ENCODE data around the gene OR6B3. TPM values are rescaled to one million over a fixed set of nuclear protein-coding genes. Genes with fewer than 3 reads are reported as not detected.

OR6B3 gene
- total RNA-seq, 2 experiments from 2014 or later: not detected

GRCh38 chr2:240024766-240025165 is 28.6 kb downstream of the OR6B3 start:
- peak overlapping the region; percentile 95 for H3K4me3 Mint-ChIP-seq
- no peaks in the 10 kb centered on the region for H3K27me3 Mint-ChIP-seq
- no peaks in the 10 kb centered on the region for H3K9me3 Mint-ChIP-seq
- H3K27ac Mint-ChIP-seq: peak overlapping the region; percentile 95
- H3K36me3 Mint-ChIP-seq: peaks cover 11% of the 10 kb centered on the region
- DNase-seq: peak; percentile 26
- H3K4me1 Mint-ChIP-seq: peaks cover 13% of the 10 kb centered on the region

GRCh38 chr2:240023792-240024191 is 29.5 kb downstream of the OR6B3 start:
- no peaks in the 10 kb centered on the region for H3K27me3 Mint-ChIP-seq
- H3K4me3 Mint-ChIP-seq: peak overlapping the region; percentile 95
- H3K27ac Mint-ChIP-seq: peak overlapping the region; percentile 95
- DNase-seq: no peak
- H3K4me1 Mint-ChIP-seq: peaks cover 13% of the 10 kb centered on the region
- peaks cover 14% of the 10 kb centered on the region for H3K36me3 Mint-ChIP-seq
- no peaks in the 10 kb centered on the region for H3K9me3 Mint-ChIP-seq

DNA sequence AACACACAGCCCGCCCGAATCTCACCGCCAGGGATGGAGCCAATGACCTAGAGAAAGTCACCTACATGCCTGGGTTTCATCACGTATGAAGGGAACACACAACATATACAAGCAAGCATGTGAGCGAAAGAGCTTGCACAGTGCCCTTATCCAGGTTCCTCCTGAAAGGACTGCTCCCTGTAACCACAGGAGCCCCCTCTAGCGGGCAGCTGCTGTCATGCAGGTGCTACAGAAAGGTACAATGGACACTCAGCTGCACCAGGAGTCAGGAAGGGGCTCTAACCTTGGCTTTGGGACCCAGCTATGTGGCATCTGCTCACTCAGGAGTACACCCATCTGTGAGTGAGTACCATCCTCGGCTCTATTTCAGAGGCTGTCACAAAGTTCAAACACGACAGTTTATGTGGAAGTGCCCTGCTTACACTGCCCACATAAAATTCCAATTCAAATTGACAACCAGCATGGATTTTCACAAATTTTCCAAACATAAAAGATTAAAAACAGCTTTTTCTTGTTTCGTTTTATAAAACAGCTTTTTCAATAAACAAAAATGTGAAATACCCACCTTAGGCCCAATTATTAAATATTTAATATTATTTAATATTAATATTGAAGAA is 31.7 kb downstream of the OR6B3 start:
- peak; percentile 65 for DNase-seq
- H3K27ac Mint-ChIP-seq: no peak overlapping the region
- H3K4me3 Mint-ChIP-seq: no peak overlapping the region
- peaks cover 13% of the 10 kb centered on the region for H3K4me1 Mint-ChIP-seq
- H3K36me3 Mint-ChIP-seq: peaks cover 24% of the 10 kb centered on the region
- no peaks in the 10 kb centered on the region for H3K9me3 Mint-ChIP-seq
- H3K27me3 Mint-ChIP-seq: no peaks in the 10 kb centered on the region

- peaks cover 37% of the 10 kb centered on the region for H3K36me3 Mint-ChIP-seq
These were observed 35.1 kb downstream of the OR6B3 start for GRCh38 chr2:240018071-240018750.

DNA sequence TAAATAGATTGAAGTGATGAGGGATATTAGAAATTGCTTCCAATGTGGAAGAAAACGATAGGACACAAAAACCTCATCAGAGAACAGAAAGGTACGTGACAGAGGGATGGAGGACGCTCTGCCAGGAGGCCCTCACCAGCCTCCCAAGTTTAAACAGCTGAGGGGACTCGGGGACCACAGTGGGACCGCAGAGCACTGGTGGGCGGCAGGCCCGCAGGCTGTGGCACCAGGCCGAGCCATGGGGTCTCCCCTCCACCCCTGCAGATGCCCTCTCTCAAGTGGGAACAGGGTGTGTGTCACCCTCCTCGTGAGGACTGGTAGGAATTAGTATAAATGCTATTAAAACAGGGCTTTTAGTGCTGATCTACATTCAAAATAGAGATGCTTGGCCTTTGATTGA is 39.0 kb downstream of the OR6B3 start:
- no peaks in the 10 kb centered on the region for H3K27me3 Mint-ChIP-seq
- no peak for DNase-seq
- no peaks in the 10 kb centered on the region for H3K9me3 Mint-ChIP-seq
- H3K36me3 Mint-ChIP-seq: peaks cover 28% of the 10 kb centered on the region
- H3K27ac Mint-ChIP-seq: no peak overlapping the region
- H3K4me3 Mint-ChIP-seq: no peak overlapping the region
- H3K4me1 Mint-ChIP-seq: no peaks in the 10 kb centered on the region

More at GRCh38 chr2:240018071-240018750, 35.1 kb downstream of the OR6B3 start:
- no peak overlapping the region for H3K4me3 Mint-ChIP-seq
- no peak for DNase-seq
- H3K4me1 Mint-ChIP-seq: peaks cover 5% of the 10 kb centered on the region
- H3K27me3 Mint-ChIP-seq: no peaks in the 10 kb centered on the region
- no peak overlapping the region for H3K27ac Mint-ChIP-seq
- H3K9me3 Mint-ChIP-seq: no peaks in the 10 kb centered on the region

DNA sequence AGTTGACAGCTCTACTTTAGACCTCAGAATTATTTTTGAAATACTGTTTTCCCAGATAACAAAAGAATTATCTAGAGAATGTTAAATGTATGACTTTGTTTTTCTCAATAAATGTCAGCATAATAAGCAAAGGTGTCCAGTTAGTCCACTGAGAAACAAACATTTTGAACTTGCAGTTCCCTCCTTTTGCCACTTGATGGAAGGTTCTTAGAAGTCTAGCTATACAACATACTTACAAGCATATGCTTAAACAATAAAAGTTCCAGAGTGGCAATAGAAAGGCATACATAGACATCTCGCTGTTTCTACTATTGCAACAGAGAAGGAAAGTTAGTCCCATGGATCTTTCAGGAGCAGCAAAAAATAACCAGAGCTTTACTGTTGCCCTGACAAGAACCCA is 40.0 kb downstream of the OR6B3 start:
- Mint-ChIP-seq H3K4me1 (no peaks in the 10 kb centered on the region), H3K9me3 (no peaks in the 10 kb centered on the region), H3K27me3 (no peaks in the 10 kb centered on the region), H3K4me3 (no peak overlapping the region), H3K27ac (no peak overlapping the region), H3K36me3 (peaks cover 23% of the 10 kb centered on the region)
- no peak for DNase-seq

DNA sequence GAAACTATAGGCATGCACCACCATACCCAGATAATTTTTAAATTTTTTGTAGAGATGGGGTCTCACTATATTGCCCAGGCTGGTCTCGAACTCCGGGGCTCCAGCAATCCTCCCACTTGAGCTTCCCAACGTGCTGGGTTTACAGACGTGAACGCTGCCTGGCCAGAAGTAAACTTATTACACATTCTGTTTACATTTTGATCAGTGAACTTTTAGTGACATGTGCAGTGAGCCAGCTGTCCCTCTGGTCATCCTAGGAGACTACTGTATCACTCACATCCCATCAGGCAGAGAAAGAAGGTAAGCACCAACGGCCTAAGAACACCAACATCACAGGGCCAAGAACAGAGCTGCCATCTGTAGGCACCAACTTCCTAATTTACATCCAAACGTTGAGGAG is 50.3 kb downstream of the OR6B3 start:
- Mint-ChIP-seq H3K4me3 (no peak overlapping the region), H3K27ac (no peak overlapping the region), H3K36me3 (peaks cover 20% of the 10 kb centered on the region), H3K4me1 (no peaks in the 10 kb centered on the region), H3K9me3 (no peaks in the 10 kb centered on the region), H3K27me3 (no peaks in the 10 kb centered on the region)
- DNase-seq: no peak

DNA sequence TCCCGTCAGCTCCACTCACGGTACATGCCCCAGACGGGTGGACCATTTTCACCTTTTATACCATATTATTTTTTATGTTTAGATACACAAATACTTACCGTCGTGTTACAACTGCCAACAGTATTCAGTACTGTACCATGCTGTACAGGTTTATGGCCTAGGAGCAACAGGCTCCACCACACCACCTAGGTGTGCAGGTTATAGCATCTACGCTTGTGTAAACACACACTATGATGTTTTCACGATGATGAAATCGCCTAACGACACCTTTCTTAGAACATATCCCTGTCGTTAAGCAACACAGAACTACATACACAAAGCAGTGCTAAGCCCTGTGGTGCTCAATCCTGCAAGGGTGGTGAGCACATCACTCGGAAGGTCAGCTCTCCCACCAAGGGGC is 52.6 kb downstream of the OR6B3 start:
- no peak overlapping the region for H3K4me3 Mint-ChIP-seq
- no peaks in the 10 kb centered on the region for H3K27me3 Mint-ChIP-seq
- H3K4me1 Mint-ChIP-seq: no peaks in the 10 kb centered on the region
- peaks cover 15% of the 10 kb centered on the region for H3K36me3 Mint-ChIP-seq
- no peak overlapping the region for H3K27ac Mint-ChIP-seq
- no peaks in the 10 kb centered on the region for H3K9me3 Mint-ChIP-seq
- no peak for DNase-seq

GRCh38 chr2:239997686-239998409 is 55.5 kb downstream of the OR6B3 start:
- Mint-ChIP-seq H3K4me3 (no peak overlapping the region), H3K27ac (no peak overlapping the region), H3K36me3 (peaks cover 12% of the 10 kb centered on the region), H3K4me1 (no peaks in the 10 kb centered on the region), H3K27me3 (no peaks in the 10 kb centered on the region), H3K9me3 (no peaks in the 10 kb centered on the region)
- no peak for DNase-seq

Other genes starting within 250 kb of the OR6B3 start
- 100 to 1,000 TPM; 174 to 180 TPM for gene NDUFA10, start 28.2 kb downstream of the OR6B3 start, total RNA-seq
- not detected for gene OR6B2, start 23.1 kb downstream of the OR6B3 start, total RNA-seq
- 100 to 1,000 TPM; 155 to 158 TPM for gene COPS9, start 82.8 kb upstream of the OR6B3 start, total RNA-seq
- gene OTOS, start 87.1 kb upstream of the OR6B3 start, total RNA-seq: not detected